Nephron (organoid): ENCODE results near the gene NINL.
"Not testable (repeated sequence)": the region's sequence is repeated elsewhere in the genome, so short reads cannot be mapped to it uniquely, and the experiment has no call there.

Experiments used
- H3K27ac Mint-ChIP-seq, 3 experiments: 2 replicates each; pipeline ENCODE4 v1.8.0; 2020; ENCODE audit warnings: mixed read lengths in 3 of 3, mild to moderate bottlenecking in 2 of 3, moderate library complexity in 1 of 3
- H3K27me3 Mint-ChIP-seq: 2 replicates; pipeline ENCODE4 v1.8.0; 2021; ENCODE audit warnings: low read depth, mild to moderate bottlenecking, moderate library complexity, mixed read lengths
- H3K36me3 Mint-ChIP-seq: 2 replicates; pipeline ENCODE4 v1.8.0; 2020; ENCODE audit warnings: low read depth, mixed read lengths
- H3K4me1 Mint-ChIP-seq: 2 replicates; pipeline ENCODE4 v1.8.0; 2020; ENCODE audit warnings: mixed read lengths
- H3K4me3 Mint-ChIP-seq, 3 experiments: 2 replicates each; pipeline ENCODE4 v1.8.0; 2020; ENCODE audit warnings: mild to moderate bottlenecking in 3 of 3, mixed read lengths in 3 of 3, moderate library complexity in 2 of 3
- H3K9me3 Mint-ChIP-seq: 2 replicates; pipeline ENCODE4 v1.8.0; 2020; ENCODE audit warnings: mixed read lengths
- TF ChIP-seq, protein P1 (sequence below), 3 experiments: fragments of 200-600 bp; sonication (generic); IDR thresholded peaks; one replicate each; pipeline ENCODE4 v1.5.0; 2021; ENCODE audit warnings: antibody characterized with exemption in 3 of 3; ENCODE audit not compliant: unreplicated experiment in 3 of 3

The NINL gene

DNA sequence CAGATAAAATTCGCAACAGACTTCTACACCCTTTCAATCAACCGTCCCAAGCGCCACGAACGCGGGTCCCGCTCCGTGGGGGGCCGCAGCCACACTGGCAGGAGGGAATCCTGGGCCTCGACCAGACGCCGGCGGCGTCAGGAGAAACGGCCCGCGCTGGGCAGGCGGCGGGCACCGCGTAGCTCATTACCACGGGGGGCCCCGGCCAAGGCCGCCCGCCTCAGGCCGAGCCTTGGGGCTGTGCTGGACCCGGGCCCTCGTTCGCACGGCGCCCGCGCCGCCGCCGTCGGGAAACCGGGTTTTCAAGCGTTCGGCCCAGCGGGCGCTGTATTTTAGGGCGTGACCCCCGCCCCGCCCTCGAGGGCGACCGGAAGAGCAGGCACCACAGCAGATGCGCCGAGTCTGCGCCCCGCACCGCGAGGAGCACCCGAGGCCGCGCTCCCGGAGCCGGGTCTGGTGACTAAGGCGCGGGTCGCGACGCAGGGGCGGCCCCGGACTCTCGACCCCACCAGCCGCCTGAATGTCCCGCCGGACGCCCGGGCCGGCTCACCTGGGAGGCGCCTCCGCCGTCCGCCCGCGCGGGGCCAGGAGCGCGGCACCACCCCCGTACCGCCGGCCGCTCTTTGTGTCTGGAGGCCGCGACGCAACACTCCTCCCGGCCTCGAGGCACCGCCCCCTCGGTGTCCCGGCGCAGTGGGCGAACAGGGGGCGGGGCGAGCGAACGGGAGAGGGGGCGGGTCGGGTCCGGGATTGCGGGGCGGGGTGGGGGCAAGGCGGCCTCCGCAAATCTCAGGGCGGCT, at the start of gene NINL:
Gene NINL, minus strand, starts transcription at position 627 of the 800 bp plus-strand sequence. CDS start 58,944 bp downstream, outside the sequence.
- peak within 1 kb of the TSS; percentile 89 to 96 (median 92) for H3K27ac Mint-ChIP-seq
- TF ChIP-seq, protein P1, sequence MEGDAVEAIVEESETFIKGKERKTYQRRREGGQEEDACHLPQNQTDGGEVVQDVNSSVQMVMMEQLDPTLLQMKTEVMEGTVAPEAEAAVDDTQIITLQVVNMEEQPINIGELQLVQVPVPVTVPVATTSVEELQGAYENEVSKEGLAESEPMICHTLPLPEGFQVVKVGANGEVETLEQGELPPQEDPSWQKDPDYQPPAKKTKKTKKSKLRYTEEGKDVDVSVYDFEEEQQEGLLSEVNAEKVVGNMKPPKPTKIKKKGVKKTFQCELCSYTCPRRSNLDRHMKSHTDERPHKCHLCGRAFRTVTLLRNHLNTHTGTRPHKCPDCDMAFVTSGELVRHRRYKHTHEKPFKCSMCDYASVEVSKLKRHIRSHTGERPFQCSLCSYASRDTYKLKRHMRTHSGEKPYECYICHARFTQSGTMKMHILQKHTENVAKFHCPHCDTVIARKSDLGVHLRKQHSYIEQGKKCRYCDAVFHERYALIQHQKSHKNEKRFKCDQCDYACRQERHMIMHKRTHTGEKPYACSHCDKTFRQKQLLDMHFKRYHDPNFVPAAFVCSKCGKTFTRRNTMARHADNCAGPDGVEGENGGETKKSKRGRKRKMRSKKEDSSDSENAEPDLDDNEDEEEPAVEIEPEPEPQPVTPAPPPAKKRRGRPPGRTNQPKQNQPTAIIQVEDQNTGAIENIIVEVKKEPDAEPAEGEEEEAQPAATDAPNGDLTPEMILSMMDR (IDR thresholded peaks at IDR 0.05; ENCODE audit: unreplicated experiment in 3 of 3): no peak
- H3K4me1 Mint-ChIP-seq: peaks cover 28% of the 10 kb centered on the region
- peaks cover 15% of the 10 kb centered on the region for H3K36me3 Mint-ChIP-seq
- no peaks in the 10 kb centered on the region for H3K9me3 Mint-ChIP-seq
- H3K4me3 Mint-ChIP-seq: peak within 1 kb of the TSS; percentile 91 to 93 (median 92)
- no peaks in the 10 kb centered on the region for H3K27me3 Mint-ChIP-seq

- Mint-ChIP-seq H3K36me3 (peaks cover 36% of the 10 kb centered on the region), H3K4me3 (no peak overlapping the region), H3K9me3 (peaks cover 30% of the 10 kb centered on the region), H3K27ac (no peak overlapping the region), H3K4me1 (no peaks in the 10 kb centered on the region), H3K27me3 (no peaks in the 10 kb centered on the region)
- TF ChIP-seq, protein P1 (IDR thresholded peaks at IDR 0.05; ENCODE audit: unreplicated experiment in 3 of 3): no peak
These were observed 47.8 kb upstream of the NINL start for GRCh38 chr20:25632940-25633790.

- not testable (repeated sequence) for H3K27me3 Mint-ChIP-seq, H3K4me3 Mint-ChIP-seq, H3K27ac Mint-ChIP-seq, H3K4me1 Mint-ChIP-seq
- peaks cover 24% of the 10 kb centered on the region for H3K9me3 Mint-ChIP-seq
- H3K36me3 Mint-ChIP-seq: peaks cover 23% of the 10 kb centered on the region
These were observed 45.3 kb upstream of the NINL start for GRCh38 chr20:25630615-25631014.

GRCh38 chr20:25629816-25630499, 44.6 kb upstream of the NINL start:
- H3K27ac Mint-ChIP-seq: no peak overlapping the region
- peaks cover 17% of the 10 kb centered on the region for H3K36me3 Mint-ChIP-seq
- H3K9me3 Mint-ChIP-seq: peaks cover 21% of the 10 kb centered on the region
- H3K4me3 Mint-ChIP-seq: no peak overlapping the region
- TF ChIP-seq, protein P1 (IDR thresholded peaks at IDR 0.05; ENCODE audit: unreplicated experiment in 3 of 3): no peak
- H3K4me1 Mint-ChIP-seq: no peaks in the 10 kb centered on the region
- H3K27me3 Mint-ChIP-seq: no peaks in the 10 kb centered on the region

DNA sequence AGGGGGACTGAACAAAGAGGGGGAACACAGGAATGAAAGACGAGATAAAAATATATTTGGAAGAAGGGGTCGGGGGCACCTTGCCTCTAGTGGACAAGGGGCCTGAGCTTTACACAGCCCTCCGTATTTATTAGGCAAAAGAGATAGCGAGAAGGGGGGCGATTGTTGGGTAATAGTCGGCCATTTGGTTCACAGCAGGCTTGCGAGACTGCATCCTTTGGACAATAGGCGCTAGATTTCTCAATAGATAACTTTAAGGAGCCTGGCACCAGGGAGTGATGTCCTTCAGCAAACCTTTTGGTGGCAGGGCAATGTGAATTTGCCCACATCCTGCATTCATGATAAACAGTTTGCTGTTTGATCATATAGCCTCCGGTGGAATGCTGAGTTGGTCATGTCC, 41.4 kb upstream of the NINL start:
- H3K27ac Mint-ChIP-seq: no peak overlapping the region
- H3K27me3 Mint-ChIP-seq: no peaks in the 10 kb centered on the region
- TF ChIP-seq, protein P1 (IDR thresholded peaks at IDR 0.05; ENCODE audit: unreplicated experiment in 3 of 3): no peak
- peaks cover 4% of the 10 kb centered on the region for H3K36me3 Mint-ChIP-seq
- peaks cover 17% of the 10 kb centered on the region for H3K4me1 Mint-ChIP-seq
- peak overlapping the region in 1 of 3 experiments; percentile 21 for H3K4me3 Mint-ChIP-seq
- H3K9me3 Mint-ChIP-seq: peaks cover 17% of the 10 kb centered on the region

DNA sequence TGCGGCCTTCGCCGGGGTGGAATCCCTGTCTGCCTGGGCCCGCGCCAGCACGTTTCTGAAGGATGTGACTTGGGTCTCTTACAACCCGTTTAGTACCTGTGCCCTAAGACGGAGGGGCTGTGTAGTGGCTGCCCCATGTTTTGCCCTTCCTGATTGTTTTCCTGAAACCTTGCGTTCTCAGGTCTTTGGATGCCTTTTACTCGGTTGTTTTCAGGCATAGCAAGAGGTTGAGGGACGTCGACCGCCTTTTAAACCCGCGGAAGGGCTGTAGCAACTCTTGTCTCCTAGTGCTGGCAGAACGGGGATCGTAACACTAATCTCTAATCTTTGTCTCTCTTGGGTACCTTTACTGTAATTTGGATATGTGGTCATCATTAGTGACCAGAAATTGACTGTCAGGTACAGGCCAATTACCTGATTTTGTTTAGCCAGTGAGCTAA, 39.2 kb upstream of the NINL start:
- Mint-ChIP-seq H3K27me3 (no peaks in the 10 kb centered on the region), H3K36me3 (peaks cover 4% of the 10 kb centered on the region)
- TF ChIP-seq, protein P1 (IDR thresholded peaks at IDR 0.05; ENCODE audit: unreplicated experiment in 3 of 3): no peak

More for the DNA sequence above, 39.2 kb upstream of the NINL start:
- Mint-ChIP-seq H3K4me3 (peak overlapping the region; percentile 87 to 94 (median 91)), H3K27ac (peak overlapping the region; percentile 93 to 99 (median 96)), H3K4me1 (peaks cover 18% of the 10 kb centered on the region), H3K9me3 (peaks cover 7% of the 10 kb centered on the region)
